Suprapubic skin (tissue), 4 donors: ENCODE data around the gene AIRE. TPM values are rescaled to one million over a fixed set of nuclear protein-coding genes. Genes with fewer than 3 reads are reported as not detected.

ENCODE experiments used
- DNase-seq, 2 donors: peaks; one replicate each; pipeline ENCODE4 v3.0.0-alpha.2; 2019; ENCODE audit warnings: low spot score in 2 of 2
- H3K27ac ChIP-seq: fragments of 200-600 bp; sonication (generic); one replicate; pipeline ENCODE4 v1.5.1; 2019
- H3K27me3 ChIP-seq: fragments of 200-600 bp; sonication (generic); one replicate; pipeline ENCODE4 v1.5.1; 2019
- H3K36me3 ChIP-seq: fragments of 200-600 bp; sonication (generic); one replicate; pipeline ENCODE4 v1.5.1; 2019
- H3K4me1 ChIP-seq: fragments of 200-600 bp; sonication (generic); one replicate; pipeline ENCODE4 v1.5.1; 2019
- H3K4me3 ChIP-seq: fragments of 200-600 bp; sonication (generic); one replicate; pipeline ENCODE4 v1.5.1; 2019; ENCODE audit warnings: mild to moderate bottlenecking
- H3K9me3 ChIP-seq: fragments of 200-600 bp; sonication (generic); one replicate; pipeline ENCODE4 v1.5.1; 2019
- EP300 ChIP-seq: sonication (generic); formaldehyde crosslinking; IDR thresholded peaks from one replicate; pipeline ENCODE4 v1.6.1; 2017; ENCODE audit warnings: antibody characterized with exemption
- POLR2A ChIP-seq, 2 donors: fragments of 450-650 bp; IDR thresholded peaks; one replicate each; pipeline ENCODE4 v1.6.1; 2017; ENCODE audit warnings: antibody characterized with exemption in 2 of 2, mild to moderate bottlenecking in 2 of 2, moderate library complexity in 2 of 2
- POLR2AphosphoS5 ChIP-seq, 3 donors: sonication (generic); formaldehyde crosslinking; IDR thresholded peaks; one replicate each; pipeline ENCODE4 v1.6.1; 2017; ENCODE audit warnings: antibody characterized with exemption in 3 of 3
- WGBS: methylation state at CpG from one replicate; pipeline ENCODE4 v1.1.5; 2018; 5-methylcytosine and 5-hydroxymethylcytosine counted together
- total RNA-seq, 4 donors: library from RNA; depleted of rRNA; stranded (reverse); fragments of >200 nt; gene quantifications; one replicate each; pipeline ENCODE4 v1.1.0, GENCODE V29; 2016
- TF ChIP-seq, protein P1 (sequence below), 2 donors: fragments of 200-600 bp in 1 of 2; fragments of 450-650 bp in 1 of 2; sonication (generic) in 1 of 2; IDR thresholded peaks; one replicate each; pipeline ENCODE4 v1.5.1; 2016 to 2019; ENCODE audit warnings: antibody characterized with exemption in 2 of 2, mild to moderate bottlenecking in 1 of 2, moderate library complexity in 1 of 2

AIRE gene
- total RNA-seq, 4 donors from 2014 or later, result not detected

DNA sequence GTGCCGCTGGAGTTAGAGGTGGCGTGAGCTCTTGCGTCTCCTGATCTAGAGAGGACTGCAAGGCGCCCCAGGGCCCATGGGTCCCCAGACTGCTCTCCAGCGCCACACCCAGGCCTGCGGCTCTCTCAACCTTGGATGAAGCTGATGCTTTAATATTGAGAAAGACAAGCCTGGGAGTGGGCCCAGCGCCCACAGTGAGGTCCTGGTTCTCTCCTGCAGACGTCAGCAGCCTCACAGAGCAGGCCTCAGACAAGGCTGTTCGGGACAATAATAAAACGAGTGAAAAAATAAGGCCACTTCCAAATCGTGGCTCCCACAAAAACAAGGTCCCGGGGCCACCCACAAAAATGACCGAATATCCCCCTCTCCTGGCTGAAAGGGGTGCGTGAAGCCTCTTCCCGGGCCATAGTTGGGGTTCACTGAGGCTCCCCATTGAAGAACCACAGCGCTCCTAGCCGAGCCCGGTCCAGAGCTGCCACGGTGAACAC is 18.0 kb upstream of the AIRE start:
- Histone ChIP-seq H3K9me3 (no peaks in the 10 kb centered on the region), H3K4me1 (peaks cover 3% of the 10 kb centered on the region), H3K27ac (no peak overlapping the region), H3K36me3 (no peaks in the 10 kb centered on the region), H3K4me3 (no peak overlapping the region), H3K27me3 (no peaks in the 10 kb centered on the region)
- 77% methylated on average over 14 of the region's 19 CpGs for WGBS
- TF ChIP-seq POLR2A (IDR thresholded peaks at IDR 0.05) (no peak), EP300 (no peak), POLR2AphosphoS5 (IDR thresholded peaks at IDR 0.05) (no peak)
- TF ChIP-seq, protein P1, sequence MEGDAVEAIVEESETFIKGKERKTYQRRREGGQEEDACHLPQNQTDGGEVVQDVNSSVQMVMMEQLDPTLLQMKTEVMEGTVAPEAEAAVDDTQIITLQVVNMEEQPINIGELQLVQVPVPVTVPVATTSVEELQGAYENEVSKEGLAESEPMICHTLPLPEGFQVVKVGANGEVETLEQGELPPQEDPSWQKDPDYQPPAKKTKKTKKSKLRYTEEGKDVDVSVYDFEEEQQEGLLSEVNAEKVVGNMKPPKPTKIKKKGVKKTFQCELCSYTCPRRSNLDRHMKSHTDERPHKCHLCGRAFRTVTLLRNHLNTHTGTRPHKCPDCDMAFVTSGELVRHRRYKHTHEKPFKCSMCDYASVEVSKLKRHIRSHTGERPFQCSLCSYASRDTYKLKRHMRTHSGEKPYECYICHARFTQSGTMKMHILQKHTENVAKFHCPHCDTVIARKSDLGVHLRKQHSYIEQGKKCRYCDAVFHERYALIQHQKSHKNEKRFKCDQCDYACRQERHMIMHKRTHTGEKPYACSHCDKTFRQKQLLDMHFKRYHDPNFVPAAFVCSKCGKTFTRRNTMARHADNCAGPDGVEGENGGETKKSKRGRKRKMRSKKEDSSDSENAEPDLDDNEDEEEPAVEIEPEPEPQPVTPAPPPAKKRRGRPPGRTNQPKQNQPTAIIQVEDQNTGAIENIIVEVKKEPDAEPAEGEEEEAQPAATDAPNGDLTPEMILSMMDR (IDR thresholded peaks at IDR 0.05), result no peak
- DNase-seq, result no peak

DNA sequence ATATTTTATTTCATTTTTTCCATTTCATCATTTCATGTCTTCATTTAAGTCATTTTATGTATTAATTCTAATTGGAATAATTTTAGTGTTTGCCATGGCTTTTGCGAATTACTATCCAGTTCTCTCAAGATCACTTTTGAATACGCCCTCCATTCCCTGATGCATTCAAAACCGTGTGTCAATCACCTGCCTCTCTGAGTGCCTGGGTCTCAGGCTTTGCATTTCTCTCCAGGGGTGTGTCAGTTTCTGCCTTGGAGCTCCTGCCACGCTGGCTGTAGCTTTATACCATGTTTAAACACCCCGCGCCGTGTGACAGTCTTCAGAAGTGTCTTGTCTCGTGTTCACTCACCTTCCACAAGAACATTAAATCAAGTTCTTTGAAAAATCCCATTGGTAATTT is 16.6 kb upstream of the AIRE start:
- no peaks in the 10 kb centered on the region for H3K4me1 ChIP-seq
- H3K36me3 ChIP-seq, result no peaks in the 10 kb centered on the region
- DNase-seq, result no peak
- H3K4me3 ChIP-seq, result no peak overlapping the region
- H3K9me3 ChIP-seq, result no peaks in the 10 kb centered on the region
- H3K27ac ChIP-seq, result no peak overlapping the region
- no peak for TF ChIP-seq POLR2A (IDR thresholded peaks at IDR 0.05)
- TF ChIP-seq POLR2AphosphoS5 (IDR thresholded peaks at IDR 0.05), result no peak
- TF ChIP-seq, protein P1 (IDR thresholded peaks at IDR 0.05), result no peak
- TF ChIP-seq EP300, result no peak
- peaks cover 3% of the 10 kb centered on the region for H3K27me3 ChIP-seq
- WGBS, result 71% methylated on average over 8 of the region's 8 CpGs

DNA sequence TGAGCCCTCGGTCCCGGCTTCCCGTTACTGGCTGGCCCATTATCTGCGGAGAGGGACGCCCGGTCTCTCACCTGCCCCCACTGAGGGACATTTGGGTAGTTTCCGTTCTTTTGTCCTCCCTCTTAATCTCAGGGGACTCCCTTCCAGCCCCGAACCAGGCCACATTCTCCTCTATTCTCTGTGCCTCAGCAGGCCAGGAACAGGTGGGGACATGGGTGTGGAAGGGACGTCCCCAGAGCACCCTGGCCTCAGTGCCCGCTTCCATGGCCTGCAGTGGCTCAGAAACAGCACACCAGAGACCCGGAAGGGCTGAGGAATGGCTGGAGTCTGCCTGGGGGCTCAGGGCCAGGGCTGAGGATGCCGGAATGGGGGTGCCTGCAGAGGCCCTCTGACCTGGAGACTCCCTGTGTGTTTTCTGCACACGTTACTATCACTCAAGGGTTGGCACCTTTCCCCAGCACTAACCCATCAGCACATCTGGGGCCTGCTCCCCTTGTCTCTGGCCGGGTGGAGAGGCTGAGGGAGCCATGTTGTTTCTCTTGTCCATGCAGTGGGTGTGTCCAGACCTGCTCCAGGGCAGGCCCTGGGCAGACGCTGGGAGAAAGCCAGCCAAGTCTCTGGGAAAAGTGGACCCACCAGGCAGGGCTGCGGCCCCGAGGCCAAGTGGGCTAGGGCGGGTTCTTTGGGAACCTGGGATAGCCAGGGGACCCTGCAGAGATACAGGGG is 14.0 kb upstream of the AIRE start:
- no peaks in the 10 kb centered on the region for H3K36me3 ChIP-seq
- no peak overlapping the region for H3K4me3 ChIP-seq
- no peak for DNase-seq
- peaks cover 3% of the 10 kb centered on the region for H3K27me3 ChIP-seq
- no peaks in the 10 kb centered on the region for H3K9me3 ChIP-seq
- TF ChIP-seq EP300 (no peak), POLR2A (IDR thresholded peaks at IDR 0.05) (no peak), POLR2AphosphoS5 (IDR thresholded peaks at IDR 0.05) (no peak)
- TF ChIP-seq, protein P1 (IDR thresholded peaks at IDR 0.05), result no peak
- no peak overlapping the region for H3K27ac ChIP-seq
- no peaks in the 10 kb centered on the region for H3K4me1 ChIP-seq
- WGBS, result 89% methylated on average over 9 of the region's 18 CpGs

DNA sequence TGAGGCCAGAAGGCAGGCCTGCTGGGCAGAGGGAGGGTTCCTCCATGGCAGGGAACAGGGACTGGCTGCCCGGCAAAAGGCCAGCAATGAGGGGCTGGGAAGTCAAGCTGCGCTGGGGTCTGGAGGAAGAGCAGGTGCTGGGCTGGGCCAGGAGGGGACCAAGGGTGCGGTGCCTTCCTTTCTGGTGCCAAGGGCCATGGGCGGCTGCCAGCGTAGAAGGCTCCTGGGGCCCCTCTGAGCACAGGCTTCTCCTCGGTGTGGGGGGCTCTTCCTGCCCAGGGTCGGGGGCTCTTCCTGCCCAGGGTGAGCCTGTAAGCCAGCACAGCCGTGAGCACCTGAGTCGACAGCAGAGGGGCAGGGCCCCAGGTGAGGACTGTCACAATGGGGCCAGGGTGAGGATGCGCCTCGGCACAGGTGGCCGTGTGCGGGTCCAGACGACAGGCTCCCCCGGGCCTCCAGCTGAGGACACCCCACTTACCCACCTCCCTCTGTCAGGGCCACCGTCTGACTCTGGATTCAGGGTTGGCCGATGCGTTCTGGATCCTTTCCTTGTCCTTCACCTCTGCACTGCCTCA is 13.3 kb upstream of the AIRE start:
- Histone ChIP-seq H3K9me3 (no peaks in the 10 kb centered on the region), H3K4me1 (no peaks in the 10 kb centered on the region), H3K27ac (no peak overlapping the region), H3K27me3 (peaks cover 3% of the 10 kb centered on the region), H3K36me3 (no peaks in the 10 kb centered on the region), H3K4me3 (no peak overlapping the region)
- no peak for DNase-seq
- no peak for TF ChIP-seq EP300
- TF ChIP-seq, protein P1 (IDR thresholded peaks at IDR 0.05), result no peak
- no peak for TF ChIP-seq POLR2A (IDR thresholded peaks at IDR 0.05)
- TF ChIP-seq POLR2AphosphoS5 (IDR thresholded peaks at IDR 0.05), result no peak
- WGBS, result 93% methylated on average over 10 of the region's 18 CpGs

DNA sequence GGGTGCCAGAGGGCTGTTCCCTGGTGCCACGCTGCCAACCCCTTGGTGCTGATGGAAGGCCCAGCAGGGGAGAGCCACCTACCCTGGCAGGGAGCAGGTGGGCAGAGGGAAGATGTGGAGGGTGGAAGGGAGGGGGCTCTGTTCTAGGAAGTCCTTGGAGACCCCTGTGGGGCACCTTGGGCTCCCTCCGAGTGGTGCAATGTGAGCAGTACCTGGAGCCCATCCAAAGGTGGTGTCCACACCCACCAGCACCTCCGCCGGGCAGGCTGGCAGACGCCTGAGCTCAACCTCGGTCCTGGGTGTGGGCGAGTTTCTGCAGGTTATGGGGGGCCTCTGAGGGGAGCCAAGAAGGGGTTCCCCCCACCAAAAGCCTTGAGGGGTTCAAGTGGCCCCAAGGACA is 12.6 kb upstream of the AIRE start:
- no peak overlapping the region for H3K4me3 ChIP-seq
- no peaks in the 10 kb centered on the region for H3K9me3 ChIP-seq
- DNase-seq, result no peak
- H3K27me3 ChIP-seq, result peaks cover 3% of the 10 kb centered on the region
- no peak overlapping the region for H3K27ac ChIP-seq
- WGBS, result 44% methylated on average over 5 of the region's 7 CpGs
- TF ChIP-seq EP300 (no peak), POLR2A (IDR thresholded peaks at IDR 0.05) (no peak), POLR2AphosphoS5 (IDR thresholded peaks at IDR 0.05) (no peak)
- TF ChIP-seq, protein P1 (IDR thresholded peaks at IDR 0.05), result no peak
- H3K36me3 ChIP-seq, result no peaks in the 10 kb centered on the region
- no peaks in the 10 kb centered on the region for H3K4me1 ChIP-seq
